Esophagus muscularis mucosa (tissue), 4 donors: ENCODE data around the gene DIO3. TPM values are rescaled to one million over a fixed set of nuclear protein-coding genes. Genes with fewer than 3 reads are reported as not detected.
A peak's percentile ranks its signal among the peaks of the same experiment; 100 is the strongest.

Experiments used
- DNase-seq: peaks from one replicate; pipeline ENCODE4 v3.0.0-alpha.2; 2017; ENCODE audit errors: extremely low spot score
- H3K27ac ChIP-seq, 4 donors: fragments of 200-600 bp; sonication (generic); replicated peaks in 1 of 4; 1 replicate in 3 of 4; 2 replicates in 1 of 4; pipeline ENCODE4 v1.5.1; 2016 to 2019; ENCODE audit warnings: mild to moderate bottlenecking in 1 of 4
- H3K27me3 ChIP-seq, 4 donors: fragments of 200-600 bp; sonication (generic); one replicate each; pipeline versions ENCODE4 v1.5.1 to v1.6.0; 2016 to 2019
- H3K36me3 ChIP-seq, 4 donors: fragments of 200-600 bp; sonication (generic); one replicate each; pipeline ENCODE4 v1.5.1; 2016 to 2019
- H3K4me1 ChIP-seq, 4 donors: fragments of 200-600 bp; sonication (generic); one replicate each; pipeline ENCODE4 v1.5.1; 2016 to 2019
- H3K4me3 ChIP-seq, 4 donors: fragments of 200-600 bp; sonication (generic); 1 replicate in 2 of 4; 2 replicates in 2 of 4; pipeline ENCODE4 v1.5.1; 2016 to 2019; ENCODE audit warnings: mild to moderate bottlenecking in 4 of 4, moderate library complexity in 1 of 4
- H3K9me3 ChIP-seq, 4 donors: fragments of 200-600 bp; sonication (generic); 1 replicate in 3 of 4; 2 replicates in 1 of 4; pipeline ENCODE4 v1.5.1; 2016 to 2019
- EP300 ChIP-seq: sonication (generic); formaldehyde crosslinking; IDR thresholded peaks from one replicate; pipeline ENCODE4 v1.6.1; 2017; ENCODE audit warnings: antibody characterized with exemption
- POLR2A ChIP-seq: fragments of 450-650 bp; IDR thresholded peaks from one replicate; pipeline ENCODE4 v1.6.1; 2017; ENCODE audit warnings: antibody characterized with exemption, moderate library complexity, mild to moderate bottlenecking, low read depth
- POLR2AphosphoS5 ChIP-seq, 2 donors: sonication (generic); formaldehyde crosslinking; IDR thresholded peaks; one replicate each; pipeline ENCODE4 v1.6.1; 2017; ENCODE audit warnings: antibody characterized with exemption in 2 of 2
- WGBS: methylation state at CpG from one replicate; pipeline ENCODE4 v1.1.5; 2018; 5-methylcytosine and 5-hydroxymethylcytosine counted together
- intact Hi-C: fragments of 100-400 bp; cut with DNase I; formaldehyde crosslinking; loops from one replicate; pipeline ENCODE4 v1.15.1; 2023
- total RNA-seq, 4 donors: library from RNA; depleted of rRNA; stranded (reverse); fragments of >200 nt; gene quantifications; one replicate each; pipeline versions ENCODE4 v1.1.0 to v1.2.1, GENCODE V29; 2016
- TF ChIP-seq, protein P1 (sequence below), 3 experiments: fragments of 200-600 bp in 2 of 3; fragments of 450-650 bp in 1 of 3; sonication (generic) in 2 of 3; IDR thresholded peaks; one replicate each; pipeline ENCODE4 v1.5.1; 2017 to 2019; ENCODE audit warnings: antibody characterized with exemption in 3 of 3, mild to moderate bottlenecking in 2 of 3, moderate library complexity in 1 of 3

DIO3 gene
- total RNA-seq, 4 donors from 2014 or later = 0.99 to 1.7 (median 1.2) TPM

DNA sequence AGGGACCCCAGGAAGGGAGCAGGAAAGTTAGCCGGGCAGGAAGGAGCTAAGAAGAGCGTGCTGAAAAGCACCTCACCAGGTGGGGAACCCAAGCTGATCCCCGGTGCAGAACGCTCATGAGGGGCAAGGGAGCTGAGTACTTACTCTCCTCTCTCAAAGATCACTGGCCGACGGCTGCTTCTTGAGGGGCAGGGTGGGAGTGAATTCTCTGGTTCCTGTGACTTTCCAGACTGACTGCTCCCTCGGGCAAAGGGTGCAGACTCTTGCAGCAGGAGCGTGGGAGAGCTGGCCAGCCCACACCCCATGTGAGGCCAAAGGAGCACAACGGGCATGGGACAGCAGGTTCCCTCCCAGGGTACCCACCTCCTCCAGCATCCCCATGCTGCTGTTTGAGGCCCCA is 44.9 kb upstream of the DIO3 start:
- Histone ChIP-seq H3K36me3 (no peaks in the 10 kb centered on the region), H3K27ac (no peak overlapping the region), H3K4me1 (peaks cover 0 to 22% (median 8%) of the 10 kb centered on the region in 4 donors), H3K27me3 (no peaks in the 10 kb centered on the region), H3K9me3 (peaks cover 0 to 6% (median 0%) of the 10 kb centered on the region in 4 donors), H3K4me3 (no peak overlapping the region)
- 96% methylated on average over 8 of the region's 9 CpGs for WGBS
- DNase-seq = no peak
- intact Hi-C loops = no loop called here
- TF ChIP-seq, protein P1, sequence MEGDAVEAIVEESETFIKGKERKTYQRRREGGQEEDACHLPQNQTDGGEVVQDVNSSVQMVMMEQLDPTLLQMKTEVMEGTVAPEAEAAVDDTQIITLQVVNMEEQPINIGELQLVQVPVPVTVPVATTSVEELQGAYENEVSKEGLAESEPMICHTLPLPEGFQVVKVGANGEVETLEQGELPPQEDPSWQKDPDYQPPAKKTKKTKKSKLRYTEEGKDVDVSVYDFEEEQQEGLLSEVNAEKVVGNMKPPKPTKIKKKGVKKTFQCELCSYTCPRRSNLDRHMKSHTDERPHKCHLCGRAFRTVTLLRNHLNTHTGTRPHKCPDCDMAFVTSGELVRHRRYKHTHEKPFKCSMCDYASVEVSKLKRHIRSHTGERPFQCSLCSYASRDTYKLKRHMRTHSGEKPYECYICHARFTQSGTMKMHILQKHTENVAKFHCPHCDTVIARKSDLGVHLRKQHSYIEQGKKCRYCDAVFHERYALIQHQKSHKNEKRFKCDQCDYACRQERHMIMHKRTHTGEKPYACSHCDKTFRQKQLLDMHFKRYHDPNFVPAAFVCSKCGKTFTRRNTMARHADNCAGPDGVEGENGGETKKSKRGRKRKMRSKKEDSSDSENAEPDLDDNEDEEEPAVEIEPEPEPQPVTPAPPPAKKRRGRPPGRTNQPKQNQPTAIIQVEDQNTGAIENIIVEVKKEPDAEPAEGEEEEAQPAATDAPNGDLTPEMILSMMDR (IDR thresholded peaks at IDR 0.05) = no peak
- no peak for TF ChIP-seq POLR2AphosphoS5 (IDR thresholded peaks at IDR 0.05)
- TF ChIP-seq POLR2A = no peak
- no peak for TF ChIP-seq EP300

DNA sequence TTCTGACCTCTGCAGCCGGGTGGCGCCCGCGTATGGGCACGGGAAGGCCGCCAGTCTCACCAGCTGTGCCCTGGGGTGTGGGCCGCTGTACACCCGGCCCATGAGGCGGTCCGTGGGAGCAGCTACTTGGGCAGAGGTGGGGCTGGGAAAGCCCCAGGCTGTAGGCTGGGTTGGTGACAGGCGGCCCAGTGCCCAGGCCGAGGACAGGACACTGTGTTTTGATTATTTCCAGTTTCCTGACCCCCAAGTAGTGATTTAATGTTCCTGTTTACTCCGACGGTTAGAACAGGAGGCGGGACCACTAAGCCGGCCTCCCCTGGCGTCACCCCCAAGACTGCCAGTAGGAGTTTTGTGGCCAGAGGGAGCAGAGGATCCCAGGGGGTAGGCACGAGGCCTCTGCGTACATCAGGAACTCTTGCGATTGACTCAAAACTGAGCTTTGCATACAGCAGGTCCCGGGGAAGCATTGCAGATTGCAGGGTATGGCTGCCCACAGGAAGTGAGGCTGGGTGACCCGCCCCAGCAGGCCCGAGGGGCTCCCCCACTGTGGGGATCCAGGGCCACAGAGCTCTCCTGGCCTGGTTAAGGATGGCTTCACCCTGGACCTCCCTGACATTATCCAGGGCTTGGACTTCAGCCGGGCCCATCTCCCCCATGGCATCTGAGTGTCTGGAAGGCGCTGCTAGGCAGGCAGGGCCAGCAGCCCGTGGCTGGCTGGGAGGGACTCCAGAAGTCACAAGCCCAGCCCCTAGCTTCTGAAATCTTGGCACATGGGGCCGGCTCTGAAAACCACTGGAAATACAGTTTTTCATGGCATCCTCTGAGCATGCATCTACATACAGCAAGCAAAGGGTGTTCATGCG is 42.5 kb upstream of the DIO3 start:
- H3K27ac ChIP-seq = peak overlapping the region in 1 of 4 donors; percentile 33
- H3K4me3 ChIP-seq = no peak overlapping the region
- H3K4me1 ChIP-seq = peaks cover 0 to 25% (median 11%) of the 10 kb centered on the region in 4 donors
- TF ChIP-seq EP300 (no peak), POLR2A (no peak), POLR2AphosphoS5 (IDR thresholded peaks at IDR 0.05) (no peak)
- TF ChIP-seq, protein P1 (IDR thresholded peaks at IDR 0.05) = no peak
- H3K9me3 ChIP-seq = peaks cover 0 to 6% (median 0%) of the 10 kb centered on the region in 4 donors
- 81% methylated on average over 14 of the region's 28 CpGs for WGBS
- H3K36me3 ChIP-seq = no peaks in the 10 kb centered on the region
- no peaks in the 10 kb centered on the region for H3K27me3 ChIP-seq
- no peak for DNase-seq
- intact Hi-C loops = no loop called here

DNA sequence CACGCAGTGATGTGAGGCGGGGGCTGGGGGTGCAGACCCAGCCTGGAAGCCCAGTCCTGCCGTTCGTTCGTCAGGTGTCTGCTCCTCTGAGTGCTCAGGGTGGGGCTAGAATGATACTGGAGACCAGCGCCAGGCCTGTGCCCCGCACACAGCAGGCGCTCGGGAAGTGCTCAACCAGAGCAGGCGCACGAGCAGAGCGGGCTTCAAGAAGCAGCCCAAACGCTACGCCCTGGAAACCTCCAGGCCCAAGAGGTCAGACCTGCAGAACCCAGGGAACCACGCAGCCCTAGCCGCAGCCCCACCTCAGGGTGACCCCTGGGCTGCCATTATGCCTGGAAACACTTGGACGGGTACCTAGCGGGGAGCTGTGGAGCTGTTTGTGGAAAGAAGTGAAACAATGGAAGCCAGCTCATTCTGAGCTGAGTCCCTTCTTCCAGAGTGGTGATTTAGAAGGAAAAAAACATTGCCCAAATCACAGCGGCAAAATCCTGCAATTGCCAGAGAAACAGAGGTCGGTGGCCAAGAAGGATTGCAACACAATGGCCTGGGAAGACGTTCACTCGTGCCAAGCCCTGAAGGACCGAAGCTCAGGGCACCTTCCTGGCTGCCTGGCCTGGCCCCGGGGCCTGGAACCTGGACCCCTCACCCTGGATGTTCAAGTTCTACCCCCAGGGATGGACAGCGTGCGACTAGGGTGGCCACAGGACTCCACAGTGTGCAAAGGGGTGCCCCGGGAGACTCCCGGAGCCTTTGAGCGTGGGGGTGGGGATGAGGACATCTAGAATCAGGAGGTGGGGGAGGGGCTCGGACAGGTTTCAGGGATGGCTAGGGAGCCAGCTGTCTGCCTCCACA is 40.4 kb upstream of the DIO3 start:
- Histone ChIP-seq H3K27me3 (no peaks in the 10 kb centered on the region), H3K9me3 (peaks cover 0 to 1% (median 0%) of the 10 kb centered on the region in 4 donors), H3K4me1 (peaks cover 0 to 25% (median 11%) of the 10 kb centered on the region in 4 donors), H3K27ac (no peak overlapping the region), H3K4me3 (no peak overlapping the region), H3K36me3 (no peaks in the 10 kb centered on the region)
- WGBS = 84% methylated on average over 19 of the region's 30 CpGs
- intact Hi-C loops = no loop called here
- no peak for TF ChIP-seq POLR2A
- TF ChIP-seq, protein P1 (IDR thresholded peaks at IDR 0.05) = no peak
- TF ChIP-seq EP300 = no peak
- TF ChIP-seq POLR2AphosphoS5 (IDR thresholded peaks at IDR 0.05) = no peak
- DNase-seq = no peak

DNA sequence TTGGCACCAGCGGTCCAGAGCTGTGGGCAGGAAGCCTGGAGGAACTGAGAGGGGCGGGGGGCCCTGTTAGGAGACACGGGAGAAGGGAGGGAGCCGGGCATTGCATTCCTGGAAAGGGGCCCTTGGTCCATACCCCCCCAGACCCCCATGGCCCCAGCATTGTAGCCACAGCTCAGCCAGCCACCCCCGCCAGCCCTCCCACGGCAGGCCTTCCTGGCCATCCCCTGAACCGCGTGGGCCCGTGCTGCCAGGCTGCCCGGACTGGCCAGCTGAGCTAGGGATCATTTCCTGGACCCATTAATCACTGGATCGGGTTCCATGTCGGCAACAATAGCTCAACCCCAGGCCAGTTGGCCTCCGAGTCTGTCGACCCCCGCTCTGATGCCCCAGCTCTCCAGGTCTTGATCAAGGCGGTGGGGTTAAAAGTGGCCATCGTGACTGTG is 39.8 kb upstream of the DIO3 start:
- Histone ChIP-seq H3K36me3 (no peaks in the 10 kb centered on the region), H3K27me3 (peaks cover 0 to 5% (median 0%) of the 10 kb centered on the region in 4 donors), H3K27ac (no peak overlapping the region), H3K9me3 (no peaks in the 10 kb centered on the region), H3K4me3 (no peak overlapping the region), H3K4me1 (peaks cover 0 to 25% (median 11%) of the 10 kb centered on the region in 4 donors)
- no peak for DNase-seq
- intact Hi-C loops = no loop called here
- WGBS = 73% methylated on average over 16 of the region's 17 CpGs
- TF ChIP-seq, protein P1 (IDR thresholded peaks at IDR 0.05) = no peak
- TF ChIP-seq POLR2AphosphoS5 (IDR thresholded peaks at IDR 0.05) (no peak), EP300 (no peak)
